PC-9 (cell line): ENCODE measurements around the gene APRT. TPM values are rescaled to one million over a fixed set of nuclear protein-coding genes. Genes with fewer than 3 reads are reported as not detected.

Experiments used
- BruUV-seq: library from RNA; stranded (reverse); fragments of 400-500 nt; replicated peaks from 2 replicates; lab custom pipeline; 2021; lab: Mats Ljungman, UMichigan
- CTCF ChIA-PET: fragments of 300-600 bp; sonication (Branson Sonifier 250); formaldehyde crosslinking; loops from one replicate; lab custom pipeline; 2022; ENCODE audit warnings: antibody characterized with exemption; lab: Charles Lee
- POLR2A ChIA-PET: fragments of 300-600 bp; sonication (Branson Sonifier 250); formaldehyde crosslinking; loops from one replicate; lab custom pipeline; 2022; ENCODE audit warnings: antibody characterized with exemption; ENCODE audit not compliant: unreplicated experiment; lab: Charles Lee
- DNase-seq, 2 experiments: peaks; one replicate each; pipeline versions ENCODE4 v3.0.0 to v3.0.0-alpha.2; 2015 to 2022; ENCODE audit warnings: mixed read lengths in 1 of 2
- H2AFZ ChIP-seq: fragments of 200-600 bp; sonication (generic); 2 replicates; pipeline ENCODE4 v1.8.1; 2017; ENCODE audit warnings: antibody characterized with exemption
- H3F3A ChIP-seq: fragments of 200-600 bp; sonication (generic); 2 replicates; pipeline ENCODE4 v1.8.1; 2017; ENCODE audit warnings: antibody characterized with exemption, mild to moderate bottlenecking, low read depth; ENCODE audit not compliant: insufficient read depth
- H3K27ac ChIP-seq: fragments of 200-600 bp; sonication (generic); 2 replicates; pipeline ENCODE4 v1.6.1; 2016; ENCODE audit warnings: mixed run types
- H3K27me3 ChIP-seq: fragments of 200-600 bp; sonication (generic); 2 replicates; pipeline ENCODE4 v1.6.1; 2016; ENCODE audit warnings: low read depth, mixed run types; ENCODE audit not compliant: insufficient read depth
- H3K36me3 ChIP-seq: fragments of 200-600 bp; sonication (generic); 2 replicates; pipeline ENCODE4 v1.6.1; 2016; ENCODE audit warnings: low read depth, mixed run types
- H3K4me1 ChIP-seq: fragments of 200-600 bp; sonication (generic); replicated peaks from 2 replicates; pipeline ENCODE4 v1.6.1; 2016; ENCODE audit warnings: mixed run types; ENCODE audit not compliant: insufficient read depth
- H3K4me2 ChIP-seq: fragments of 200-600 bp; sonication (generic); 2 replicates; pipeline ENCODE4 v1.6.1; 2017; ENCODE audit warnings: mixed run types
- H3K4me3 ChIP-seq: fragments of 200-600 bp; sonication (generic); 2 replicates; pipeline ENCODE4 v1.6.1; 2016; ENCODE audit warnings: mixed run types
- H3K79me2 ChIP-seq: fragments of 200-600 bp; sonication (generic); 2 replicates; pipeline ENCODE4 v1.6.1; 2017; ENCODE audit warnings: low read depth, mixed run types
- H3K9me2 ChIP-seq: fragments of 200-600 bp; sonication (generic); 2 replicates; pipeline ENCODE4 v1.8.1; 2017; ENCODE audit warnings: mild to moderate bottlenecking; ENCODE audit not compliant: insufficient read depth
- H3K9me3 ChIP-seq: fragments of 200-600 bp; sonication (generic); 2 replicates; pipeline ENCODE4 v1.8.1; 2016; ENCODE audit warnings: low read depth; ENCODE audit not compliant: insufficient read depth
- H4K20me1 ChIP-seq: fragments of 200-600 bp; sonication (generic); 2 replicates; pipeline ENCODE4 v1.8.1; 2017; ENCODE audit not compliant: insufficient read depth
- EZH2 ChIP-seq: fragments of 200-600 bp; sonication (generic); IDR thresholded peaks from 2 replicates; pipeline ENCODE4 v1.8.0; 2017; ENCODE audit warnings: antibody characterized with exemption, low read depth
- intact Hi-C: fragments of 100-400 bp; cut with micrococcal nuclease; formaldehyde crosslinking; loops from one replicate; pipeline ENCODE4 v1.10.0; 2022; ENCODE audit not compliant: unreplicated experiment
- total RNA-seq: library from RNA; stranded (reverse); gene quantifications from 2 replicates; pipeline ENCODE4 v1.2.3, GENCODE V29; 2021
- TF ChIP-seq, protein P1 (sequence below): fragments of 200-600 bp; sonication (generic); conservative IDR thresholded peaks from 2 replicates; pipeline ENCODE4 v1.6.1; 2017; ENCODE audit warnings: mixed run types, antibody characterized with exemption, mild to moderate bottlenecking, moderate library complexity

APRT gene
- total RNA-seq, 1 experiment from 2014 or later = 213 TPM

DNA sequence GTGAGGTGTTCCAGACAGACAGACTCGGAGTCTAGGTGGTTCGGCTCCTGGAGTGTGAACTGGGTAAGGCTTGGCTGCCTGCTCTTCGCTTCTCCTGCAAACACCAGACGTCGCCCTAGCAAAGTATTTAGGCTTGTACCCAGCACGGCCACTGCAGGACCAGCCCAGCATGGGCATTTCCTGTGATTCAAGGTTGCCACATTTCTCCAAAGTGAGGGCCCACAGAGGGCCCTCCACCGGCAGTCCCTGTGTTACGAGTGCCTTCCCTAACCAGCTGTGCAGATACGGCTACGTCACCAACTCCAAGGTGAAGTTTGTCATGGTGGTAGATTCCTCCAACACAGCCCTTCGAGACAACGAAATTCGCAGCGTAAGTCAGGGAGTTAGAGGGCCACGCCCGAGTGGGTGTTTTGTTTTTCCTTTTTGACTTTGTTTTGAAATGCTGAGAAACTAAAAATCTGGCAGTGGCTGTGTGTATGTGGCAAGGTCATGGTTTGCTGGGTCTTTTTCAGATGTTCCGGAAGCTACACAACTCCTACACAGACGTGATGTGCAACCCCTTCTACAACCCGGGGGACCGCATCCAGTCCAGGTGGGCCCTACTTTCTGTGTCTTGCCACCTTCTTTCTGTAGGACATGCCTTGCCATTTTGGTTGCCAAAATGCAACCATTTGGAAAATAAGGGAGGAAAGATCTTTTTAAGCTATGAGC, 47.8 kb upstream of the APRT start:
- POLR2A ChIA-PET = no interaction called here
- 0 out of 2 replicates have a peak, but pooled peaks cover 7% of the 10 kb centered on the region for H3K79me2 ChIP-seq

DNA sequence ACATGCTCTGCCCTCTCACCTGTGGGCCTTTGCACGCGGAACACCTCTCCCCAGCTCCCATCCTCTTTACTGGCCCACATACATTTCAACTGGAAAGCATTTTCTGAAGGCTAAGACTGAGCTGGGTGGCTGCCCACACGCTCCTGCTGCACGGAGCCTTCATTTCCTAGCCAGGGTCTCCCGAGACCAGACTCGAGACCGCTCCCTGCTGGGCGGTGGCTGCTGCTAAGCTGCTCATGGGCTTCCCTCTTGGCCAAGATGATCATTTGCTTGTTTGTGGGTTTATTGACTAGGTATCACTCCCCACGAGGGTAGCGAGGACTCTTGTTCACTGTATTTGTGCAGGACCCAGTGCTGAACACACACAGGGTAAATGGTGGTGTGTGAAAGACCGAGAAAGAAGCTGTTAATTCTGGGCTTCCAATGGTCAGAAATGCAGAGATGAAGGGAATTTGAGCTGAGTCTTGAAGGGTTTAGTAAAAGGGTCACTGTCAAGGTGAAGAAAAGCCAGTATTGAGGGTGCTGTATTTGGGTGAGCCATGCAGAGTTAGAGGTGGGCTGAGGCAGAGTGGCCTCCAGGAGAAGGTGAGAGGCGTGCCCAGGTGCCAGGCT, 46.1 kb upstream of the APRT start:
- no peaks in the 10 kb centered on the region for H3K9me3 ChIP-seq
- H3K4me1 ChIP-seq = peaks cover 5% of the 10 kb centered on the region
- H4K20me1 ChIP-seq = no peaks in the 10 kb centered on the region
- TSS peak; percentile 45 for BruUV-seq
- intact Hi-C loops = loop anchor here (1.0 to 10.0 kb wide), 2 partner anchors 46 to 67 kb away; no protein-coding TSS in a partner anchor
- peak in 1 of 2 experiments; percentile 65 for DNase-seq
- no peak overlapping the region for H3K27ac ChIP-seq
- no peaks in the 10 kb centered on the region for H3K9me2 ChIP-seq
- POLR2A ChIA-PET = interaction anchor here (0.5 to 0.6 kb wide), 2 partner anchors 252 to 265 kb away, joined by 4 to 5 read pairs; no protein-coding TSS in a partner anchor
- no peaks in the 10 kb centered on the region for H3K27me3 ChIP-seq
- H3F3A ChIP-seq = no peaks in the 10 kb centered on the region
- CTCF ChIA-PET = interaction anchor here (0.5 to 0.9 kb wide), 3 partner anchors 120 to 588 kb away, joined by 4 to 5 read pairs (median 5); partner anchors contain the start of gene CDH15
- H3K79me2 ChIP-seq = 0 out of 2 replicates have a peak, but pooled peaks cover 7% of the 10 kb centered on the region
- peak overlapping the region; percentile 95 for H3K4me2 ChIP-seq
- H3K4me3 ChIP-seq = peak overlapping the region; percentile 80
- H2AFZ ChIP-seq = peak overlapping the region; percentile 98
- TF ChIP-seq, protein P1, sequence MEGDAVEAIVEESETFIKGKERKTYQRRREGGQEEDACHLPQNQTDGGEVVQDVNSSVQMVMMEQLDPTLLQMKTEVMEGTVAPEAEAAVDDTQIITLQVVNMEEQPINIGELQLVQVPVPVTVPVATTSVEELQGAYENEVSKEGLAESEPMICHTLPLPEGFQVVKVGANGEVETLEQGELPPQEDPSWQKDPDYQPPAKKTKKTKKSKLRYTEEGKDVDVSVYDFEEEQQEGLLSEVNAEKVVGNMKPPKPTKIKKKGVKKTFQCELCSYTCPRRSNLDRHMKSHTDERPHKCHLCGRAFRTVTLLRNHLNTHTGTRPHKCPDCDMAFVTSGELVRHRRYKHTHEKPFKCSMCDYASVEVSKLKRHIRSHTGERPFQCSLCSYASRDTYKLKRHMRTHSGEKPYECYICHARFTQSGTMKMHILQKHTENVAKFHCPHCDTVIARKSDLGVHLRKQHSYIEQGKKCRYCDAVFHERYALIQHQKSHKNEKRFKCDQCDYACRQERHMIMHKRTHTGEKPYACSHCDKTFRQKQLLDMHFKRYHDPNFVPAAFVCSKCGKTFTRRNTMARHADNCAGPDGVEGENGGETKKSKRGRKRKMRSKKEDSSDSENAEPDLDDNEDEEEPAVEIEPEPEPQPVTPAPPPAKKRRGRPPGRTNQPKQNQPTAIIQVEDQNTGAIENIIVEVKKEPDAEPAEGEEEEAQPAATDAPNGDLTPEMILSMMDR = peak; percentile 67
- no peak for TF ChIP-seq EZH2
- H3K36me3 ChIP-seq = no peaks in the 10 kb centered on the region

More for the DNA sequence above, 47.8 kb upstream of the APRT start:
- TF ChIP-seq, protein P1 = no peak
- TF ChIP-seq EZH2 = no peak
- H3F3A ChIP-seq = no peaks in the 10 kb centered on the region
- no peak for DNase-seq
- no peaks in the 10 kb centered on the region for H3K9me3 ChIP-seq
- no peak overlapping the region for H2AFZ ChIP-seq
- no peaks in the 10 kb centered on the region for H3K9me2 ChIP-seq
- H3K27me3 ChIP-seq = no peaks in the 10 kb centered on the region
- H4K20me1 ChIP-seq = no peaks in the 10 kb centered on the region
- H3K36me3 ChIP-seq = no peaks in the 10 kb centered on the region
- intact Hi-C loops = loop anchor here (10.0 kb wide), 1 partner anchor 65 kb away; no protein-coding TSS in a partner anchor
- peaks cover 5% of the 10 kb centered on the region for H3K4me1 ChIP-seq
- no peak overlapping the region for H3K27ac ChIP-seq
- H3K4me3 ChIP-seq = no peak overlapping the region
- CTCF ChIA-PET = interaction anchor here (0.5 kb wide), 1 partner anchor 176 kb away, joined by 9 read pairs; no protein-coding TSS in a partner anchor
- BruUV-seq = no TSS peak
- no peak overlapping the region for H3K4me2 ChIP-seq
